Measurements from ENCODE around the gene ADAD2.
"Not testable (repeated sequence)": the region's sequence is repeated elsewhere in the genome, so short reads cannot be mapped to it uniquely, and the experiment has no call there.

Gene ADAD2

GRCh38 chr16:84196101-84196500 is 5.1 kb downstream of the ADAD2 start:
- TF ChIP-seq, protein P1, sequence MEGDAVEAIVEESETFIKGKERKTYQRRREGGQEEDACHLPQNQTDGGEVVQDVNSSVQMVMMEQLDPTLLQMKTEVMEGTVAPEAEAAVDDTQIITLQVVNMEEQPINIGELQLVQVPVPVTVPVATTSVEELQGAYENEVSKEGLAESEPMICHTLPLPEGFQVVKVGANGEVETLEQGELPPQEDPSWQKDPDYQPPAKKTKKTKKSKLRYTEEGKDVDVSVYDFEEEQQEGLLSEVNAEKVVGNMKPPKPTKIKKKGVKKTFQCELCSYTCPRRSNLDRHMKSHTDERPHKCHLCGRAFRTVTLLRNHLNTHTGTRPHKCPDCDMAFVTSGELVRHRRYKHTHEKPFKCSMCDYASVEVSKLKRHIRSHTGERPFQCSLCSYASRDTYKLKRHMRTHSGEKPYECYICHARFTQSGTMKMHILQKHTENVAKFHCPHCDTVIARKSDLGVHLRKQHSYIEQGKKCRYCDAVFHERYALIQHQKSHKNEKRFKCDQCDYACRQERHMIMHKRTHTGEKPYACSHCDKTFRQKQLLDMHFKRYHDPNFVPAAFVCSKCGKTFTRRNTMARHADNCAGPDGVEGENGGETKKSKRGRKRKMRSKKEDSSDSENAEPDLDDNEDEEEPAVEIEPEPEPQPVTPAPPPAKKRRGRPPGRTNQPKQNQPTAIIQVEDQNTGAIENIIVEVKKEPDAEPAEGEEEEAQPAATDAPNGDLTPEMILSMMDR (IDR thresholded peaks at IDR 0.05; ENCODE audit: control insufficient read depth, insufficient read depth, low read depth, low read length, missing control alignments) = no peak
- H3K4me3 ChIP-seq (ENCODE audit: control insufficient read depth, low read depth, low read length) = no peak overlapping the region
- DNase-seq (ENCODE audit: low read depth) = no peak

- no peak overlapping the region for H3K4me3 ChIP-seq (ENCODE audit: control insufficient read depth, low read depth, low read length)
- TF ChIP-seq, protein P1 (IDR thresholded peaks at IDR 0.05; ENCODE audit: control insufficient read depth, insufficient read depth, low read depth, low read length, missing control alignments) = no peak
- no peak for DNase-seq (ENCODE audit: low read depth)
Observed at GRCh38 chr16:84196727-84197394, 5.9 kb downstream of the ADAD2 start.

GRCh38 chr16:84197466-84198128 is 6.6 kb downstream of the ADAD2 start:
- TF ChIP-seq, protein P1 (IDR thresholded peaks at IDR 0.05; ENCODE audit: control insufficient read depth, insufficient read depth, low read depth, low read length, missing control alignments) = no peak
- H3K4me3 ChIP-seq (ENCODE audit: control insufficient read depth, low read depth, low read length) = no peak overlapping the region
- no peak for DNase-seq (ENCODE audit: low read depth)

GRCh38 chr16:84198401-84198800 is 7.4 kb downstream of the ADAD2 start:
- peak; percentile 8 for DNase-seq (ENCODE audit: low read depth)
- TF ChIP-seq, protein P1 (IDR thresholded peaks at IDR 0.05; ENCODE audit: control insufficient read depth, insufficient read depth, low read depth, low read length, missing control alignments) = no peak

DNA sequence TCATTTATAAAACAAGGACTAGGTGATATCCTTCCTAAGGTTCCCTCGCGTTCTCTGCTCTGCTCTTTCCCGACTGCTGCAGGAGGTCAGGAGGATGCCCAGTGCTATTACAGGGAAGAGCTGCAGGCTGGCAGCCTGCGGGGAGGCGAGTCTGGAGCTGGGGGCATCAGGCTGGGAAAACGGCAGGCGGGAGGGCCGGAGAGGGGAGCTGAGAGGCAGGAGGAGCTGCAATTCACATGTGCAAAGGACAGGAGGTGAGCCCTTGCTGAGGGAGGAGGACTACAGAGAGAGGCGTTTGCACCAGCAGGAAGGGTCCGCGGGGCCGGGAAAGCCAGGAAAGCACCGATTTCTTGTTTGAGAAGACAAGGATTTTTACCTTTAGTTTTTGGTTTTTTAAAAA is 8.1 kb downstream of the ADAD2 start:
- TF ChIP-seq, protein P1 (IDR thresholded peaks at IDR 0.05; ENCODE audit: control insufficient read depth, insufficient read depth, low read depth, low read length, missing control alignments) = no peak
- DNase-seq (ENCODE audit: low read depth) = no peak

More at GRCh38 chr16:84198401-84198800, 7.4 kb downstream of the ADAD2 start:
- H3K4me3 ChIP-seq (ENCODE audit: control insufficient read depth, low read depth, low read length) = no peak overlapping the region

DNA sequence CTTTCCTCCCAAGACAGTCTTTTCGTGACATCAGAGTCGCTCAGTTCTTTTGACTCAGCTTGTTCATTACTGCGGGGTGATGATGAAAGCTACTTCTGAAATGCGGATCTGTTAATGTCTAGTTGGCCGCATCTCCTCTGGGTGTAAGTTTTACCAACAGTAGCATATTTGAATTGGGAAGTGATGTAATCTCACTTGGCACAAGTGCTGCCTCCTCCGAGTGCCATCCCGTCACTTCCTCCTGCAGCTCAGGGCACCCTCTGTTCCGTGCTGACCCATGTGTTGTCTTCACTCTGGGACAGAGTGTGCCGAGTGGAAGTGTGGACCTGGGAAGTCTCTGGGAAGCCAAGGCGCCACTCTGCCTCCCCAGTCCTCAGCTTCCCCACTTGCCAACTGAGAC is 8.9 kb downstream of the ADAD2 start:
- TF ChIP-seq, protein P1 (IDR thresholded peaks at IDR 0.05; ENCODE audit: control insufficient read depth, insufficient read depth, low read depth, low read length, missing control alignments) = no peak
- H3K4me3 ChIP-seq (ENCODE audit: control insufficient read depth, low read depth, low read length) = no peak overlapping the region
- no peak for DNase-seq (ENCODE audit: low read depth)

More for the DNA sequence above, 8.1 kb downstream of the ADAD2 start:
- no peak overlapping the region for H3K4me3 ChIP-seq (ENCODE audit: control insufficient read depth, low read depth, low read length)

- not testable (repeated sequence) for H3K4me3 ChIP-seq (ENCODE audit: control insufficient read depth, low read depth, low read length); DNase-seq (ENCODE audit: low read depth)
Observed at GRCh38 chr16:84204551-84204950, 13.6 kb downstream of the ADAD2 start.

DNA sequence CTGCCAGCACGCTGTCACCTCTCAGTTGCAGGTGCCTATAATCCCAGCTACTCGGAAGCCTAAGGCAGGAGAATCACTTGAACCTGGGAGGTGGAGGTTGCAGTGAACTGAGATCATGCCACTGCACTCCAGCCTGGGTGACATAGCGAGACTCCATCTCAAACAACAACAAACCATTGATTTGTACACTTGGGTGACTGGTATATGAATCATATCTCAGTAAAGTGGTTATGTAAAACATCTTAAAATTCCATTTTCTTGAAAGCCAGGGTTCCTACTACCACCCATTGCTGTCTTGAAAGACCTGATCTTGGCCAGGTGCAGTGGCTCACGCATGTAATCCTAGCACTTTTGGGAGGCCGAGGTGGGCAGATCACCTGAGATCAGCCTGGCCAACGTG is 14.2 kb downstream of the ADAD2 start:
- H3K4me3 ChIP-seq (ENCODE audit: control insufficient read depth, low read depth, low read length); DNase-seq (ENCODE audit: low read depth): not testable (repeated sequence)
